Naive B cell (primary cell): ENCODE data around the gene CENPH. TPM values are rescaled to one million over a fixed set of nuclear protein-coding genes. Genes with fewer than 3 reads are reported as not detected.
"Not testable (repeated sequence)": the region's sequence is repeated elsewhere in the genome, so short reads cannot be mapped to it uniquely, and the experiment has no call there.

Experiments used
- ATAC-seq, 2 donors: fragments of 150-1000 bp; cut with Tn5 transposase; 2 replicates each; pipeline ENCODE4 v1.10.0; 2021; ENCODE audit warnings: low read depth in 2 of 2, mild to moderate bottlenecking in 2 of 2, moderate library complexity in 2 of 2
- DNase-seq: peaks from one replicate; pipeline ENCODE4 v3.0.0; 2022
- H3K27ac Mint-ChIP-seq, 6 donors: one replicate each; pipeline ENCODE4 v1.8.0; 2020 to 2022; ENCODE audit warnings: mild to moderate bottlenecking in 6 of 6, mixed read lengths in 6 of 6, moderate library complexity in 5 of 6, inconsistent platforms in 2 of 6
- H3K27me3 Mint-ChIP-seq, 3 donors: one replicate each; pipeline ENCODE4 v1.8.0; 2021 to 2022; ENCODE audit warnings: mixed read lengths in 3 of 3, mild to moderate bottlenecking in 1 of 3
- H3K36me3 Mint-ChIP-seq, 2 donors: one replicate each; pipeline ENCODE4 v1.8.0; 2020 to 2022; ENCODE audit warnings: mixed read lengths in 2 of 2, inconsistent platforms in 1 of 2, mild to moderate bottlenecking in 1 of 2
- H3K4me1 Mint-ChIP-seq, 3 donors: one replicate each; pipeline ENCODE4 v1.8.0; 2020 to 2022; ENCODE audit warnings: mixed read lengths in 3 of 3, inconsistent platforms in 1 of 3, mild to moderate bottlenecking in 1 of 3, moderate library complexity in 1 of 3
- H3K4me3 Mint-ChIP-seq, 8 donors: one replicate each; pipeline ENCODE4 v1.8.0; 2020 to 2022; ENCODE audit warnings: mild to moderate bottlenecking in 8 of 8, mixed read lengths in 8 of 8, moderate library complexity in 8 of 8, inconsistent platforms in 2 of 8
- H3K9me3 Mint-ChIP-seq, 7 donors: one replicate each; pipeline ENCODE4 v1.8.0; 2020 to 2022; ENCODE audit warnings: mixed read lengths in 7 of 7, mild to moderate bottlenecking in 5 of 7, inconsistent platforms in 2 of 7, moderate library complexity in 1 of 7
- polyA plus RNA-seq, 6 donors: library from polyadenylated mRNA; unstranded; fragments of 300-500 nt; fragmentation: Illumina TruSeq; gene quantifications; one replicate each; pipeline ENCODE4 v1.2.3, GENCODE V29; 2021; ENCODE audit warnings: low read depth in 6 of 6

The CENPH gene
- polyA plus RNA-seq: 10 to 100 TPM; 10.6 to 20.9 (median 14.8) TPM

GRCh38 chr5:69189162-69190086, at the start of gene CENPH:
Gene CENPH (plus strand): TSS chr5:69189583. CDS start chr5:69189635, 52 bp downstream.
- ATAC-seq (peak; percentile 96 to 97), DNase-seq (peak; percentile 89)
- Mint-ChIP-seq H3K4me3 (peak within 1 kb of the TSS; percentile 89 to 96 (median 93)), H3K36me3 (no peaks in the 10 kb centered on the region), H3K27ac (peak within 1 kb of the TSS; percentile 92 to 97 (median 94)), H3K4me1 (peaks cover 5 to 22% (median 8%) of the 10 kb centered on the region in 3 donors), H3K9me3 (no peaks in the 10 kb centered on the region), H3K27me3 (no peaks in the 10 kb centered on the region)

- DNase-seq, H3K4me3 Mint-ChIP-seq: not testable (repeated sequence)
Observed at GRCh38 chr5:69140239-69140638, 49.1 kb upstream of the CENPH start.

GRCh38 chr5:69140827-69141226, 48.6 kb upstream of the CENPH start:
- ATAC-seq: no peak
- H3K9me3 Mint-ChIP-seq: peaks cover 0 to 22% (median 6%) of the 10 kb centered on the region in 7 donors

More at GRCh38 chr5:69140239-69140638, 49.1 kb upstream of the CENPH start:
- not testable (repeated sequence) for H3K27ac Mint-ChIP-seq, ATAC-seq, H3K27me3 Mint-ChIP-seq, H3K36me3 Mint-ChIP-seq, H3K4me1 Mint-ChIP-seq
- H3K9me3 Mint-ChIP-seq: peaks cover 0 to 22% (median 6%) of the 10 kb centered on the region in 7 donors

GRCh38 chr5:69148576-69148975, 40.8 kb upstream of the CENPH start:
- H3K9me3 Mint-ChIP-seq, H3K4me3 Mint-ChIP-seq, H3K27ac Mint-ChIP-seq: not testable (repeated sequence)

More at GRCh38 chr5:69140827-69141226, 48.6 kb upstream of the CENPH start:
- no peak overlapping the region for H3K27ac Mint-ChIP-seq
- H3K4me3 Mint-ChIP-seq: no peak overlapping the region
- no peak for DNase-seq
- no peaks in the 10 kb centered on the region for H3K36me3 Mint-ChIP-seq
- H3K27me3 Mint-ChIP-seq: no peaks in the 10 kb centered on the region
- peaks cover 5 to 8% (median 6%) of the 10 kb centered on the region in 3 donors for H3K4me1 Mint-ChIP-seq

GRCh38 chr5:69148981-69149675, 40.3 kb upstream of the CENPH start:
- no peak for ATAC-seq

More at GRCh38 chr5:69148576-69148975, 40.8 kb upstream of the CENPH start:
- not testable (repeated sequence) for ATAC-seq, DNase-seq, H3K36me3 Mint-ChIP-seq, H3K4me1 Mint-ChIP-seq, H3K27me3 Mint-ChIP-seq

GRCh38 chr5:69149676-69150010, 39.7 kb upstream of the CENPH start:
- ATAC-seq: no peak
- H3K27me3 Mint-ChIP-seq: no peaks in the 10 kb centered on the region

More at GRCh38 chr5:69148981-69149675, 40.3 kb upstream of the CENPH start:
- H3K4me1 Mint-ChIP-seq: no peaks in the 10 kb centered on the region
- H3K27me3 Mint-ChIP-seq: no peaks in the 10 kb centered on the region
- no peak for DNase-seq
- no peaks in the 10 kb centered on the region for H3K9me3 Mint-ChIP-seq
- no peaks in the 10 kb centered on the region for H3K36me3 Mint-ChIP-seq
- H3K27ac Mint-ChIP-seq: no peak overlapping the region
- no peak overlapping the region for H3K4me3 Mint-ChIP-seq

GRCh38 chr5:69152731-69153130, 36.7 kb upstream of the CENPH start:
- ATAC-seq (no peak), DNase-seq (no peak)
- H3K4me1 Mint-ChIP-seq: no peaks in the 10 kb centered on the region
- no peaks in the 10 kb centered on the region for H3K27me3 Mint-ChIP-seq
- H3K27ac Mint-ChIP-seq: peak overlapping the region in 1 of 6 donors; percentile 68
- H3K36me3 Mint-ChIP-seq: no peaks in the 10 kb centered on the region
- no peak overlapping the region for H3K4me3 Mint-ChIP-seq
- no peaks in the 10 kb centered on the region for H3K9me3 Mint-ChIP-seq

More at GRCh38 chr5:69149676-69150010, 39.7 kb upstream of the CENPH start:
- no peak overlapping the region for H3K4me3 Mint-ChIP-seq
- no peak overlapping the region for H3K27ac Mint-ChIP-seq
- DNase-seq: no peak
- H3K4me1 Mint-ChIP-seq: no peaks in the 10 kb centered on the region
- H3K9me3 Mint-ChIP-seq: no peaks in the 10 kb centered on the region
- no peaks in the 10 kb centered on the region for H3K36me3 Mint-ChIP-seq

- no peak overlapping the region for H3K4me3 Mint-ChIP-seq
- H3K27me3 Mint-ChIP-seq: no peaks in the 10 kb centered on the region
- no peak for ATAC-seq
- H3K9me3 Mint-ChIP-seq: no peaks in the 10 kb centered on the region
- no peaks in the 10 kb centered on the region for H3K36me3 Mint-ChIP-seq
- no peak overlapping the region for H3K27ac Mint-ChIP-seq
- H3K4me1 Mint-ChIP-seq: no peaks in the 10 kb centered on the region
- DNase-seq: no peak
Observed at GRCh38 chr5:69156456-69156855, 32.9 kb upstream of the CENPH start.

- Mint-ChIP-seq H3K36me3 (no peaks in the 10 kb centered on the region), H3K27me3 (no peaks in the 10 kb centered on the region), H3K27ac (no peak overlapping the region), H3K4me1 (no peaks in the 10 kb centered on the region), H3K9me3 (peaks cover 0 to 2% (median 0%) of the 10 kb centered on the region in 7 donors), H3K4me3 (no peak overlapping the region)
- DNase-seq (no peak), ATAC-seq (no peak)
Observed at GRCh38 chr5:69158039-69158438, 31.3 kb upstream of the CENPH start.

GRCh38 chr5:69160651-69161050, 28.7 kb upstream of the CENPH start:
- Mint-ChIP-seq H3K4me3 (no peak overlapping the region), H3K36me3 (no peaks in the 10 kb centered on the region), H3K27me3 (no peaks in the 10 kb centered on the region), H3K27ac (no peak overlapping the region), H3K4me1 (peaks cover 0 to 2% (median 2%) of the 10 kb centered on the region in 3 donors), H3K9me3 (peaks cover 0 to 2% (median 0%) of the 10 kb centered on the region in 7 donors)
- DNase-seq (no peak), ATAC-seq (no peak)

- ATAC-seq (peak; percentile 98 to 99), DNase-seq (peak; percentile 97)
- Mint-ChIP-seq H3K4me3 (peak within 1 kb of the TSS; percentile 90 to 97 (median 94)), H3K27ac (peak within 1 kb of the TSS; percentile 75 to 97 (median 94)), H3K4me1 (peaks cover 12 to 30% (median 28%) of the 10 kb centered on the region in 3 donors), H3K27me3 (no peaks in the 10 kb centered on the region), H3K36me3 (peaks cover 0 to 6% of the 10 kb centered on the region in 2 donors), H3K9me3 (peaks cover 0 to 4% (median 0%) of the 10 kb centered on the region in 7 donors)
Observed at GRCh38 chr5:69166686-69167492, 22.5 kb upstream of the CENPH start, which contains the start of gene CCNB1. Gene CCNB1 (plus strand): TSS chr5:69167150. CDS start chr5:69167263, 113 bp downstream.

GRCh38 chr5:69167493-69167855, 21.9 kb upstream of the CENPH start:
- Mint-ChIP-seq H3K27me3 (no peaks in the 10 kb centered on the region), H3K36me3 (peaks cover 0 to 6% of the 10 kb centered on the region in 2 donors), H3K27ac (peak overlapping the region in 5 of 6 donors; percentile 75 to 97 (median 95)), H3K4me1 (peaks cover 12 to 30% (median 28%) of the 10 kb centered on the region in 3 donors), H3K4me3 (peak overlapping the region; percentile 90 to 97 (median 94)), H3K9me3 (peaks cover 0 to 2% (median 0%) of the 10 kb centered on the region in 7 donors)
- DNase-seq (no peak), ATAC-seq (no peak)

GRCh38 chr5:69167929-69168328, 21.5 kb upstream of the CENPH start:
- ATAC-seq (no peak), DNase-seq (no peak)
- Mint-ChIP-seq H3K4me3 (peak overlapping the region; percentile 90 to 97 (median 94)), H3K27me3 (no peaks in the 10 kb centered on the region), H3K27ac (peak overlapping the region in 1 of 6 donors; percentile 96), H3K36me3 (peaks cover 0 to 6% of the 10 kb centered on the region in 2 donors), H3K4me1 (peaks cover 12 to 30% (median 28%) of the 10 kb centered on the region in 3 donors), H3K9me3 (peaks cover 0 to 2% (median 0%) of the 10 kb centered on the region in 7 donors)
